DOHH2 (cell line): Measurements from ENCODE around the gene ATRN.

Experiments
- H3F3A ChIP-seq: fragments of 200-600 bp; sonication (generic), shearing (Covaris generic); 2 replicates; pipeline ENCODE4 v1.6.0; 2016; ENCODE audit warnings: antibody characterized with exemption, mild to moderate bottlenecking; ENCODE audit not compliant: control insufficient read depth, insufficient read depth
- H3K27ac ChIP-seq: fragments of 200-600 bp; sonication (generic); 2 replicates; pipeline ENCODE4 v1.5.1; 2014; ENCODE audit warnings: low read depth, mild to moderate bottlenecking, low read length, moderate library complexity
- H3K27me3 ChIP-seq: fragments of 200-600 bp; sonication (generic); 2 replicates; pipeline ENCODE4 v1.6.1; 2014; ENCODE audit warnings: mild to moderate bottlenecking, low read length, mixed read lengths; ENCODE audit not compliant: control insufficient read depth
- H3K36me3 ChIP-seq: fragments of 200-600 bp; sonication (generic); 2 replicates; pipeline ENCODE4 v1.6.1; 2014; ENCODE audit warnings: mild to moderate bottlenecking, low read length, moderate library complexity, mixed read lengths; ENCODE audit not compliant: control insufficient read depth
- H3K4me1 ChIP-seq: fragments of 200-600 bp; sonication (generic); 2 replicates; pipeline ENCODE4 v1.6.1; 2014; ENCODE audit warnings: mild to moderate bottlenecking, low read length, mixed read lengths; ENCODE audit not compliant: control insufficient read depth
- H3K4me2 ChIP-seq: fragments of 200-600 bp; sonication (generic); 2 replicates; pipeline ENCODE4 v1.6.0; 2014; ENCODE audit warnings: mild to moderate bottlenecking, low read length, moderate library complexity
- H3K4me3 ChIP-seq: fragments of 200-600 bp; sonication (generic); 2 replicates; pipeline ENCODE4 v1.5.1; 2014; ENCODE audit warnings: mild to moderate bottlenecking, low read length, mixed read lengths
- H3K79me2 ChIP-seq: fragments of 200-600 bp; sonication (generic); 2 replicates; pipeline ENCODE4 v1.6.1; 2014; ENCODE audit warnings: mild to moderate bottlenecking, low read length, mixed read lengths; ENCODE audit not compliant: control insufficient read depth
- H3K9me2 ChIP-seq: fragments of 200-600 bp; sonication (generic); replicated peaks from 2 replicates; pipeline ENCODE4 v1.6.1; 2014; ENCODE audit warnings: mild to moderate bottlenecking, low read length, mixed read lengths; ENCODE audit not compliant: control insufficient read depth
- H3K9me3 ChIP-seq: fragments of 200-600 bp; sonication (generic); 2 replicates; pipeline ENCODE4 v1.6.1; 2014; ENCODE audit warnings: antibody characterized with exemption, low read length, mixed read lengths; ENCODE audit not compliant: control insufficient read depth, insufficient read depth
- H4K20me1 ChIP-seq: fragments of 200-600 bp; sonication (generic); 2 replicates; pipeline ENCODE4 v1.6.0; 2014; ENCODE audit warnings: low read depth, mild to moderate bottlenecking, antibody characterized with exemption, low read length, moderate library complexity; ENCODE audit not compliant: control insufficient read depth, insufficient read depth
- EZH2phosphoT487 ChIP-seq: fragments of 200-600 bp; sonication (generic); IDR thresholded peaks from 2 replicates; pipeline ENCODE4 v1.6.1; 2017; ENCODE audit warnings: borderline replicate concordance, mild to moderate bottlenecking, antibody characterized with exemption, low read length, moderate library complexity, mixed read lengths
- TF ChIP-seq, protein P1 (sequence below): fragments of 200-600 bp; sonication (generic); IDR thresholded peaks from one replicate; pipeline ENCODE4 v1.5.1; 2014; ENCODE audit warnings: antibody characterized with exemption, mild to moderate bottlenecking, low read depth, low read length; ENCODE audit not compliant: poor library complexity, severe bottlenecking

The ATRN gene

DNA sequence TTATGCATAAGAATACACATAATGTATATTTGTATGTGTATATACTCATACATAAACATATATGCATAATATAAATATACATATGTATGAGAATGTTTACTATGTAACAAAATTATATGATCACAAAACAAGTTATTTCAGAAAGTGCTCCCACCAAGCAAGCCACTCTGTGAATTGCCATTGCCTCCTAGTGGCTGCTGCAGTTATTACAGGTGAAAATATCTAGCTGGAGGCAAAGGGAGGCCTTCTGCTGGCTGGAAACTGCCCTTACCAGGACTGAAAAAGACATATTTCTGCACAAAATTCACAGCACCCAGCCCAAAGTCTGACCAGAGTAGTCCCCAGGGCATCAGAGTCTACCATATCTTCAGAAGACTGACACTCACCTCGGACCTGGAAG, 225.4 kb downstream of the ATRN start:
- Histone ChIP-seq H4K20me1 (no peaks in the 10 kb centered on the region), H3K79me2 (no peaks in the 10 kb centered on the region), H3K4me1 (no peaks in the 10 kb centered on the region), H3K27me3 (no peaks in the 10 kb centered on the region), H3K27ac (no peak overlapping the region), H3K9me3 (peaks cover 6% of the 10 kb centered on the region; the same call in 1 of the 2 replicates), H3K4me3 (no peak overlapping the region), H3K9me2 (no peaks in the 10 kb centered on the region), H3K4me2 (no peak overlapping the region), H3F3A (no peaks in the 10 kb centered on the region), H3K36me3 (no peaks in the 10 kb centered on the region)
- TF ChIP-seq, protein P1, sequence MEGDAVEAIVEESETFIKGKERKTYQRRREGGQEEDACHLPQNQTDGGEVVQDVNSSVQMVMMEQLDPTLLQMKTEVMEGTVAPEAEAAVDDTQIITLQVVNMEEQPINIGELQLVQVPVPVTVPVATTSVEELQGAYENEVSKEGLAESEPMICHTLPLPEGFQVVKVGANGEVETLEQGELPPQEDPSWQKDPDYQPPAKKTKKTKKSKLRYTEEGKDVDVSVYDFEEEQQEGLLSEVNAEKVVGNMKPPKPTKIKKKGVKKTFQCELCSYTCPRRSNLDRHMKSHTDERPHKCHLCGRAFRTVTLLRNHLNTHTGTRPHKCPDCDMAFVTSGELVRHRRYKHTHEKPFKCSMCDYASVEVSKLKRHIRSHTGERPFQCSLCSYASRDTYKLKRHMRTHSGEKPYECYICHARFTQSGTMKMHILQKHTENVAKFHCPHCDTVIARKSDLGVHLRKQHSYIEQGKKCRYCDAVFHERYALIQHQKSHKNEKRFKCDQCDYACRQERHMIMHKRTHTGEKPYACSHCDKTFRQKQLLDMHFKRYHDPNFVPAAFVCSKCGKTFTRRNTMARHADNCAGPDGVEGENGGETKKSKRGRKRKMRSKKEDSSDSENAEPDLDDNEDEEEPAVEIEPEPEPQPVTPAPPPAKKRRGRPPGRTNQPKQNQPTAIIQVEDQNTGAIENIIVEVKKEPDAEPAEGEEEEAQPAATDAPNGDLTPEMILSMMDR, result peak; percentile 65
- no peak for TF ChIP-seq EZH2phosphoT487

DNA sequence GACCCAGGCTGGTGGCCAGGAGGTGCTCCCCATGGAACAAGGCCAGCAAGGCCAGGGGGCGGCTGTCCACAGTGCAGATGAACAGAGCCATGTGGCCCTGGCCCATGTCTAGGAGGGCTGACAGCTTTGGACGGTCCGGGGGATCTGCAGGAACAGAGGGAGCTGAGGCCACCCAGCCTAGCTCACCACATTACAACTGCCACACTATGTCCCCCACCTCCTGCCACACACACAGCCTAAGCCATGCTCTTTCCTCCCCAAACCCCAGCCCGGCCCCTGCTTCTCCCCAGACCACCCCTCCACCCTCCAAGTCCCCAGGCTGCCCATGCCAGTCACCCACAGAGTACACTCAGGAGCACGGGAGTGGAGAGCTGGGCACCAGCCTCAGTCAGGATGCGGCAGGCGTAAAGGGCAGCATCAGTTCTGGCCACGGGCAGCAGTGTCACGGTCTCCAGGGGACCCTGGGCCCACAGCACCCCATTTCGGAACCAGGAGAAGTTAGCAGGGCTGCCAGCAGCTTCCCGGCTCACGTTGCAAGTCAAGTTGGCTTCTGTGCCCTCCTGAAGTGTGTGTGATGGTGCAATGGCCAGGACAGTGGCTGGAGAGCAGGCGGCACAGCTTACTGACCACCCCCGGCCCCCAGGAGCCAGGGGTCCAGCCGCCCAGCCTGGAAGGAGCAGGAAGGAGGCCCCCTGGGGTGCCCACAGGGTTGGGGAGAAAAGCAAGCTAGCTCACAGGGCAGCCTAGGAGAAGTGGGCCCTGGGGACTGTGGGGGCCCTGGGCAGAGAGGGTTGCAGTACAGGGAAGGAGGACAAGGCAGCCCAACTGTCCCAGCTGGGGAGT, 226.1 kb downstream of the ATRN start:
- H3F3A ChIP-seq, result no peaks in the 10 kb centered on the region
- H3K9me2 ChIP-seq, result no peaks in the 10 kb centered on the region
- H3K4me3 ChIP-seq, result no peak overlapping the region
- no peak overlapping the region for H3K4me2 ChIP-seq
- H3K36me3 ChIP-seq, result no peaks in the 10 kb centered on the region
- no peaks in the 10 kb centered on the region for H3K79me2 ChIP-seq
- peaks cover 6% of the 10 kb centered on the region; the same call in 1 of the 2 replicates for H3K9me3 ChIP-seq
- no peak overlapping the region for H3K27ac ChIP-seq
- no peaks in the 10 kb centered on the region for H4K20me1 ChIP-seq
- TF ChIP-seq, protein P1, result no peak
- no peak for TF ChIP-seq EZH2phosphoT487
- H3K27me3 ChIP-seq, result no peaks in the 10 kb centered on the region
- no peaks in the 10 kb centered on the region for H3K4me1 ChIP-seq

DNA sequence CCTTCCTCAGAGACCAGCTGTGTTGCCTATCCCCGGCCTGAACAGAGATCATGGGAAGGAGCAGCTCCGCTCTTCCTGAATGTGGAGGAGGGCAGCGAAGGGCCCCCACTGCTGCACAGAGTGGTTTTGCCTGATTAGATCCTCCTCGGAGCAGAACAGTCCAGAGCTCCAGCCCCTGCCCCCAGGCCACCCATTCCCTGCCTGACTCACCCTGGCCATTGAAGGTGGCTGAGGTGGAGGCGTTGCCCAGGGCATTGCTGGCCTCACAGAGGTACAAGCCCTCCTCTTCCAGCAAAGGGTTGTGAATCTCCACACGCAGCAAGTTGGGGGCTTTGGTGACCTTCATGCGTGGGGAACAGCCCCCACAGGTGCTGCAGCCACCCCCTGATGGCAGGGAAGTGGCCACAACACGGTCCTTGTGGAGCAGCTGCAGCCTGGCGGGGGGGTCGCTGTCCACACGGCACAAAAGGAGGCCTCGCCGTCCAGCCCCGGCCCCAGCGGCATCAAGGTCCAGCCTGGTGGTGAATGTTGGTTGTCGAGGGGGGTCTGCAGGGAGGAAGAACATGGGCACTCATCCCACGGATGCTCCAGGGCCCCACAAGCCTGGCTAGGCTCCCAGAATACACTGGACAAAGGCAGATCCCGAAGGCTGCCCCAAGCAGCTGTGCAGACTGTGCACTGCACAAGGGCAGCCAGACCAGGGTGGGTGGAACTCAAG, 226.9 kb downstream of the ATRN start:
- Histone ChIP-seq H3K36me3 (no peaks in the 10 kb centered on the region), H3F3A (no peaks in the 10 kb centered on the region), H3K27ac (no peak overlapping the region), H3K27me3 (no peaks in the 10 kb centered on the region), H4K20me1 (no peaks in the 10 kb centered on the region), H3K4me2 (no peak overlapping the region), H3K9me2 (no peaks in the 10 kb centered on the region), H3K4me3 (no peak overlapping the region), H3K9me3 (peaks cover 6% of the 10 kb centered on the region; the same call in 1 of the 2 replicates), H3K79me2 (no peaks in the 10 kb centered on the region), H3K4me1 (no peaks in the 10 kb centered on the region)
- TF ChIP-seq, protein P1, result no peak
- TF ChIP-seq EZH2phosphoT487, result no peak
